DND-41 (cell line): Measurements from ENCODE around the gene TIMM8A.
A peak's percentile ranks its signal among the peaks of the same experiment; 100 is the strongest.

Experiments used
- ATAC-seq: fragments of 200-7000 bp; cut with Tn5 transposase; 3 replicates; pipeline ENCODE4 v1.9.1; 2021; ENCODE audit warnings: low read depth; ENCODE audit not compliant: insufficient read depth
- DNase-seq: peaks from one replicate; pipeline ENCODE4 v3.0.0-alpha.2; 2020
- H2AFZ ChIP-seq: 2 replicates; pipeline ENCODE4 v1.6.0; 2012; ENCODE audit warnings: low read depth, low read length
- H3K27ac ChIP-seq: 2 replicates; pipeline ENCODE4 v1.5.1; 2012; ENCODE audit warnings: low read length, inconsistent platforms
- H3K27me3 ChIP-seq: fragments of 200-600 bp; sonication (generic); 2 replicates; pipeline ENCODE4 v1.6.0; 2012; ENCODE audit warnings: low read length, mild to moderate bottlenecking, inconsistent platforms; ENCODE audit not compliant: insufficient read depth, poor library complexity
- H3K36me3 ChIP-seq: 2 replicates; pipeline ENCODE4 v1.5.1; 2012; ENCODE audit warnings: low read length, inconsistent platforms; ENCODE audit not compliant: insufficient read depth
- H3K4me1 ChIP-seq: 2 replicates; pipeline ENCODE4 v1.5.1; 2012; ENCODE audit warnings: mild to moderate bottlenecking, low read length; ENCODE audit not compliant: insufficient read depth
- H3K4me2 ChIP-seq: 2 replicates; pipeline ENCODE4 v1.6.0; 2012; ENCODE audit warnings: mild to moderate bottlenecking, moderate library complexity, low read length, inconsistent platforms; ENCODE audit not compliant: insufficient read depth
- H3K4me3 ChIP-seq, 2 experiments: fragments of 200-600 bp in 1 of 2; shearing (Covaris generic) in 1 of 2; 2 replicates each; pipeline ENCODE4 v1.5.1; 2012 to 2016; ENCODE audit warnings: inconsistent platforms in 2 of 2, low read length in 2 of 2, mild to moderate bottlenecking in 2 of 2, low read depth in 1 of 2, moderate library complexity in 1 of 2
- H3K79me2 ChIP-seq: 2 replicates; pipeline ENCODE4 v1.6.0; 2012; ENCODE audit warnings: low read length, inconsistent platforms; ENCODE audit not compliant: insufficient read depth
- H3K9ac ChIP-seq: 2 replicates; pipeline ENCODE4 v1.6.0; 2012; ENCODE audit warnings: low read depth, mild to moderate bottlenecking, inconsistent platforms, low read length, moderate library complexity
- H3K9me3 ChIP-seq: 2 replicates; pipeline ENCODE4 v1.5.1; 2012; ENCODE audit warnings: low read length, moderate library complexity, mild to moderate bottlenecking, inconsistent platforms; ENCODE audit not compliant: insufficient read depth, severe bottlenecking
- H4K20me1 ChIP-seq: 2 replicates; pipeline ENCODE4 v1.6.0; 2012; ENCODE audit warnings: low read length; ENCODE audit not compliant: insufficient read depth
- EZH2 ChIP-seq: IDR thresholded peaks from 3 replicates; pipeline ENCODE4 v1.6.1; 2012; ENCODE audit warnings: borderline replicate concordance, low read depth, mild to moderate bottlenecking, moderate library complexity, low read length, inconsistent platforms; ENCODE audit not compliant: severe bottlenecking
- TF ChIP-seq, protein P1 (sequence below): IDR thresholded peaks from 2 replicates; pipeline ENCODE4 v1.5.1; 2012; ENCODE audit warnings: borderline replicate concordance, low read length, moderate library complexity, mild to moderate bottlenecking; ENCODE audit not compliant: poor library complexity, severe bottlenecking; ENCODE audit errors: extremely low read depth

Gene TIMM8A

GRCh38 chrX:101348452-101349192, at the start of gene TIMM8A:
TIMM8A (minus strand) TSS chrX:101348742; CDS start chrX:101348664, 78 bp downstream.
- Histone ChIP-seq H3K9me3 (no peaks in the 10 kb centered on the region), H2AFZ (peak within 1 kb of the TSS; percentile 90), H3K4me3 (peak within 1 kb of the TSS; percentile 69 to 91), H3K27me3 (no peaks in the 10 kb centered on the region), H3K4me1 (peaks cover 24% of the 10 kb centered on the region), H3K9ac (peak within 1 kb of the TSS; percentile 64), H3K79me2 (peaks cover 32% of the 10 kb centered on the region), H3K36me3 (peaks cover 8% of the 10 kb centered on the region; the same call in 1 of the 2 replicates), H3K4me2 (peak within 1 kb of the TSS; percentile 82), H3K27ac (peak within 1 kb of the TSS; percentile 87), H4K20me1 (no peaks in the 10 kb centered on the region)
- ATAC-seq: peak; percentile 98
- TF ChIP-seq, protein P1, sequence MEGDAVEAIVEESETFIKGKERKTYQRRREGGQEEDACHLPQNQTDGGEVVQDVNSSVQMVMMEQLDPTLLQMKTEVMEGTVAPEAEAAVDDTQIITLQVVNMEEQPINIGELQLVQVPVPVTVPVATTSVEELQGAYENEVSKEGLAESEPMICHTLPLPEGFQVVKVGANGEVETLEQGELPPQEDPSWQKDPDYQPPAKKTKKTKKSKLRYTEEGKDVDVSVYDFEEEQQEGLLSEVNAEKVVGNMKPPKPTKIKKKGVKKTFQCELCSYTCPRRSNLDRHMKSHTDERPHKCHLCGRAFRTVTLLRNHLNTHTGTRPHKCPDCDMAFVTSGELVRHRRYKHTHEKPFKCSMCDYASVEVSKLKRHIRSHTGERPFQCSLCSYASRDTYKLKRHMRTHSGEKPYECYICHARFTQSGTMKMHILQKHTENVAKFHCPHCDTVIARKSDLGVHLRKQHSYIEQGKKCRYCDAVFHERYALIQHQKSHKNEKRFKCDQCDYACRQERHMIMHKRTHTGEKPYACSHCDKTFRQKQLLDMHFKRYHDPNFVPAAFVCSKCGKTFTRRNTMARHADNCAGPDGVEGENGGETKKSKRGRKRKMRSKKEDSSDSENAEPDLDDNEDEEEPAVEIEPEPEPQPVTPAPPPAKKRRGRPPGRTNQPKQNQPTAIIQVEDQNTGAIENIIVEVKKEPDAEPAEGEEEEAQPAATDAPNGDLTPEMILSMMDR: no peak
- TF ChIP-seq EZH2: no peak
- DNase-seq: peak; percentile 81

DNA sequence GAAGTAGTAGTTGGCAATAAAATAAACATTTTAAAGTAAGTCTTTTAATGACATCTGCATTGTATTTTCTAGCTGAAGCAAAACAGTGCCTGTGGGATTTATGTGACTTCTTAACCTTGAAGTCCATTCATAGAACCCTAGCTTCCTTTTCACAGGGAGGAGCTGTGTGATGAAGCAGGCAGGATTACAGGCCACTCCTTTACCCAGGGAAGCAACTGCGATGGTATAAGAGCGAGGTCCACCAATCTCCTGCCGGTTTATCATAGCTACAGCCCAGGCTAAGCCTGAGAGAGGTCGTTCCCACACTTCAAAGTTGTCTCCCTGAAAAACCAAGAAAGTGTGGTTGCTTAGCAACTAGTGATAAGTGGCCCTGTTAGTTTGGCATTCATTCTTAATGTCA, 49.2 kb upstream of the TIMM8A start:
- no peak overlapping the region for H3K27ac ChIP-seq
- H3K4me1 ChIP-seq: peaks cover 7% of the 10 kb centered on the region
- no peaks in the 10 kb centered on the region for H3K27me3 ChIP-seq
- no peak for TF ChIP-seq EZH2
- TF ChIP-seq, protein P1: no peak
- H3K36me3 ChIP-seq: peaks cover 40% of the 10 kb centered on the region; the same call in 1 of the 2 replicates
- ATAC-seq (peak; percentile 43; the same call in 2 of the 3 replicates), DNase-seq (no peak)
- no peak overlapping the region for H3K9ac ChIP-seq
- H4K20me1 ChIP-seq: no peaks in the 10 kb centered on the region; the same call in 1 of the 2 replicates
- no peak overlapping the region for H3K4me3 ChIP-seq
- H3K4me2 ChIP-seq: no peak overlapping the region
- H2AFZ ChIP-seq: no peak overlapping the region
- peaks cover 7% of the 10 kb centered on the region; the same call in 1 of the 2 replicates for H3K79me2 ChIP-seq
- H3K9me3 ChIP-seq: no peaks in the 10 kb centered on the region

GRCh38 chrX:101395789-101396188, 47.2 kb upstream of the TIMM8A start:
- Histone ChIP-seq H3K27ac (no peak overlapping the region), H4K20me1 (no peaks in the 10 kb centered on the region; the same call in 1 of the 2 replicates), H3K4me3 (no peak overlapping the region), H3K27me3 (no peaks in the 10 kb centered on the region), H3K36me3 (peaks cover 44% of the 10 kb centered on the region), H2AFZ (no peak overlapping the region), H3K9ac (no peak overlapping the region), H3K79me2 (peaks cover 25% of the 10 kb centered on the region), H3K9me3 (no peaks in the 10 kb centered on the region), H3K4me2 (no peak overlapping the region), H3K4me1 (peaks cover 20% of the 10 kb centered on the region)
- TF ChIP-seq, protein P1: no peak
- TF ChIP-seq EZH2: no peak
- no peak for DNase-seq
- no peak for ATAC-seq
